Endometrial microvascular endothelial cells (primary cell): ENCODE results near the gene ELFN2. TPM values are rescaled to one million over a fixed set of nuclear protein-coding genes. Genes with fewer than 3 reads are reported as not detected.

ENCODE experiments used
- total RNA-seq: library from RNA; depleted of rRNA; stranded (reverse); fragments of >200 nt; gene quantifications from one replicate; pipeline ENCODE4 v1.2.3, GENCODE V29; 2015; ENCODE audit errors: inconsistent ontology term

ELFN2 gene
- total RNA-seq, 1 donor from 2014 or later, result 4.3 TPM

Other genes starting within 250 kb of the ELFN2 start
- gene C1QTNF6, start 239.2 kb downstream of the ELFN2 start, total RNA-seq, result 2.8 TPM
- not detected for gene SSTR3, start 215.0 kb downstream of the ELFN2 start, total RNA-seq
- gene RAC2, start 183.2 kb downstream of the ELFN2 start, total RNA-seq, result 398 TPM
- gene CYTH4, start 145.0 kb downstream of the ELFN2 start, total RNA-seq, result 0.19 TPM
- gene MFNG, start 58.9 kb upstream of the ELFN2 start, total RNA-seq, result 321 TPM
- 69.6 TPM for gene CARD10, start 91.9 kb upstream of the ELFN2 start, total RNA-seq
- gene CDC42EP1, start 133.0 kb upstream of the ELFN2 start, total RNA-seq, result 72.2 TPM
- not detected for gene LGALS2, start 152.6 kb upstream of the ELFN2 start, total RNA-seq
- 64.9 TPM for gene GGA1, start 181.4 kb upstream of the ELFN2 start, total RNA-seq
- gene SH3BP1, start 212.2 kb upstream of the ELFN2 start, total RNA-seq, result 2.0 TPM
- 16.4 TPM for gene PDXP, start 231.2 kb upstream of the ELFN2 start, total RNA-seq
- gene LGALS1, start 248.2 kb upstream of the ELFN2 start, total RNA-seq, result 7,013 TPM